ENCODE measurements around the gene SLC38A11.

Gene SLC38A11

GRCh38 chr2:164913640-164914350, 41.5 kb downstream of the SLC38A11 start:
- peak; percentile 10 for DNase-seq

- no peak for DNase-seq
Measured at GRCh38 chr2:164913011-164913410, 42.3 kb downstream of the SLC38A11 start.

- no peak for DNase-seq
Measured at GRCh38 chr2:164911832-164912231, 43.5 kb downstream of the SLC38A11 start.

DNA sequence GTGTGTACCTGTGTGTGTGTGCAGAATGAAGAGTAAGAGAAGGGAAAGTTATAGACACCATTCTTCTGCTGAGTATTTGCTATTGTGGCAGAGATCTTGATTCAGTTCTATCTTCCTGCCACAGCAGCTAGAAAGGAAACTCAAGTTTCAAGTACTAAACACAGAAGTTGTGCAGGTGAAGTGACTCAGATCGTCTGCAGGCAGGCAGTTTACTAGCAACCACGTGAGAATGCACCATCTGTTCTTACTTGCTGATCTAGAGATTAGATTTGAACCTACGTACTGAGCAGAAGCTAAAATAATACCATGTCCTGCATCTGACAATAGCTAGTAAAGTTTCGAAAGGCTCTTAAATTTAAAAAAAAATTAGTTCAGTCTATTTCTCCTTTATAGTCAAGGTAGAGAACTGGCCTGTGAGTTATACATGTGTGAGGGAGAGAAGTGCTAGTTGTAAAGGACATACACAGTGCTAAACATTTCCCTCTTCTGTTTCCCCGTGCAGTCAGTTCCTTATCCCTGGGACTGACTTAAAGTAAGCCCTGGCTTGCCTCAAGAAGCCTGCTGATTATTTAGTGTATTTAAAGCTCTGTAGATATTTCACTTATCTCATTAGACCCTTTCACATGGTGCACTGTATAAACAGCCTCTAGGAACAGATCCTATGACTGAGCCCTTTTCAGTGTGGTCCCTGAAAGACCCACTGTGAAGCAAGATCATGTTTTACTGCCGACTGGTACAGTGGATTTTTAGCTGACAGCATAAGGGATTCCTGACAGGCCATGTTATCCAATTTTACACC, 45.0 kb downstream of the SLC38A11 start:
- no peak for DNase-seq

DNA sequence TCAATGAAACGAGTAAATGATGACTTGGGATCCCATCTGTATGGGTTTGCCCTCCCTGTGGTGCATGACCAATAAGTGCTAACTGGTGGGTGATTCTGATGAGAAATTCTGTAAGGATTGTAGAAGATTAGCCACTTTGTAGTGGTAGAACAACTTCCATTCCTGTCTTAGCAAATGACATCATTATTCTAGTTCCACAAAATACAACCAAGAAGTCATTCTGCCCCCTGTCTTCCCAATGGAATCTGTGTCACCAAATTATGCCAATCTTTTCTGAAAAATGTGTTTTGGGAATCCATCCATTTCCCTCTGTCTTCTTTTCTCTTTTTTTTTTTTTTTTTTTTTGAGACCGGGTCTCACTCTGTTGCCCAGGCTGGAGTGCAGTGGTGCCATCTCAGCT, 48.4 kb downstream of the SLC38A11 start:
- DNase-seq, result no peak

- no peak for DNase-seq
Measured at GRCh38 chr2:164905307-164905706, 50.0 kb downstream of the SLC38A11 start.

GRCh38 chr2:164903951-164904350, 51.4 kb downstream of the SLC38A11 start:
- DNase-seq, result peak; percentile 66

GRCh38 chr2:164903204-164903603, 52.1 kb downstream of the SLC38A11 start:
- peak; percentile 14 for DNase-seq

- no peak for DNase-seq
Measured at GRCh38 chr2:164899121-164899520, 56.2 kb downstream of the SLC38A11 start.

- no peak for DNase-seq
Measured at GRCh38 chr2:164898475-164898874, 56.9 kb downstream of the SLC38A11 start.

DNA sequence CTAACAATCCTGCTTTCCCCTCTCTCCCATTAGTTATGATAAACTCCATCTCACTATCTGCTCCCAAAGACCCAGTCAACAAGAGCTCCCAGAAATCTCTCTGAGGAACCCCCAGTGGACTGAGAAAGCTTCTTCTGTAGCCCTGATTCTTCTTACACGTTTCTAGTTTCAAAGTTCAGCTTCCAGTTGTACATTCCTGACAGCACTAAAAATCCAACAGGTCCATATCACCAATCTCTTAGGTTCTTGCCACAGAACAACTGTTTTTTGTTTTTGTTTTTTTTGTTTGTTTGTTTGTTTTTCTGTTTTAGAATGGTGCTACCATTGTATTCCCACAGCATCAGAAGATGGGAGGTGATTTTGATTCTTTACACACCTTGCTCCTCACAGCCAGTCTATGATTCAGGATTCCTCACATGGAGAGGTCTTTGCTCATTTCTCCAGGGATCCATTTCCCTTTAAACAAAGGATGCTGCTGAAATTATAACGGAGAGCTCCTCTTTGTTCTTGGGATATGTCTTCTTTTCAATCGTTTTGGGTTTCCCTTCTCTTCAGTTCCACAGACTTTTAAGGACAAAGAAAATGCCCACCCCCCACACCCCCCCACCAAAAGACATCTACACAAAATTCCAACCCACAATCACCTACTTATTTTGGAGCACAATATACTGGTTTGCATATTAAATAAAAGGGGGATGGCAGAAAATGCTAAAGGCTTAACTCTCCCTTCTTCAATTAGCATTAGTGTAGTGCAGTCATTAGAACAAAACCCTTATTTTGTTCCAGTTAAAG, 57.7 kb downstream of the SLC38A11 start:
- DNase-seq, result no peak

GRCh38 chr2:164896634-164897355, 58.5 kb downstream of the SLC38A11 start:
- no peak for DNase-seq

DNA sequence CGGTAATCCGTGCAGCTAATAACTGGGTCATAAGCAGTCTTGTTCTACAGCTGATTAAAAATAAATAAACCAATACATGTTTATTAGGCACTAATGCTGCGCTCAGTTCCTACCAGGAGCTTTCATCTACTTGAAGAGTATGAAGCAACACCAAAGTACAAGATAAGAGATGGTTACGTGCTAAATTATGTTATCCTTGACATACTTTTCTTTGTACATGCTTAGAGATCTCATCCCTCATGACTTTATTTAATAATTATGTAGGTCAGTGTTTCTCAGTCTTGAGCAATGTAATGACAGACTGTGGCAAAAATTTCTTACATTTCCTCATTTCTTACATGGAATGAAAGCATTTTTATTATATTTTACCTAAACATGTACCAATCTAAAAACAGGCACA, 59.1 kb downstream of the SLC38A11 start:
- no peak for DNase-seq

GRCh38 chr2:164891460-164891859, 63.9 kb downstream of the SLC38A11 start:
- DNase-seq, result no peak

DNA sequence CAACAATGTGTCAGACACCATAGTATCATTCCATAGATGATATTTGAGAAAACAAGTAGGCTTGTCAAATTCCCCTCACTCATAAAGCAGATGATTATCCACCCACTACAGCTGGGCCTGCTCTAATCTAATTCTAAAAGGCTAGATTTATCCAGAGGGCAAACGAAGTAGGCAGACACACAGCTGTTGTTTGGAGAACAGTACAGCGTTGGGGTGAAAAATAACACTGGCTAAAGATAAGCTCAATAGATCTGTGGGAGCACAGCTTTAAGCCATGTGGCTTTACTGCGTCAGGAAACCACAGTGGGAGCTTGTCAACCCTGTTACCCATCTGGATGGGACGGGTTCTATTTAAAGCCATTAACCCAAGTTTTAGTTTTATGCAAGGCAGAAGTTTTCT, 64.8 kb downstream of the SLC38A11 start:
- no peak for DNase-seq

DNA sequence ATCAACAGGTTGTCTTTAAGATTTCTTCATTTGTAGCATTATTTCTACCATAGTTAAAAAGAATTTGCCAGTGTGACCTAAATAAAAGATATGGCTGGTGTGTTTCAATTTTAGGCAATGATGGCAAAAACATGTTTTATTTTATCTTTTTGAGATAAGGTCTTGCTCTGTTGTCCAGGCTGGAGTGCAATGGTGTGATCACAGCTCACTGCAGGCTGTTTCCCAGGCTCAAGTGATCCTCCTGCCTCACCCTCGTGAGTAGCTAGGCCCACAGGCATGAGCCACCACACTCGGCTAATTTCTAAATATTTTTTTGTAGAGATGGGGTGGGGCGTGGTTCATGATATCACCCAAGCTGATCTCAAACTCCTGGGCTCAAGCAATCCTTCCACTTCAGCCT, 66.7 kb downstream of the SLC38A11 start:
- no peak for DNase-seq

DNA sequence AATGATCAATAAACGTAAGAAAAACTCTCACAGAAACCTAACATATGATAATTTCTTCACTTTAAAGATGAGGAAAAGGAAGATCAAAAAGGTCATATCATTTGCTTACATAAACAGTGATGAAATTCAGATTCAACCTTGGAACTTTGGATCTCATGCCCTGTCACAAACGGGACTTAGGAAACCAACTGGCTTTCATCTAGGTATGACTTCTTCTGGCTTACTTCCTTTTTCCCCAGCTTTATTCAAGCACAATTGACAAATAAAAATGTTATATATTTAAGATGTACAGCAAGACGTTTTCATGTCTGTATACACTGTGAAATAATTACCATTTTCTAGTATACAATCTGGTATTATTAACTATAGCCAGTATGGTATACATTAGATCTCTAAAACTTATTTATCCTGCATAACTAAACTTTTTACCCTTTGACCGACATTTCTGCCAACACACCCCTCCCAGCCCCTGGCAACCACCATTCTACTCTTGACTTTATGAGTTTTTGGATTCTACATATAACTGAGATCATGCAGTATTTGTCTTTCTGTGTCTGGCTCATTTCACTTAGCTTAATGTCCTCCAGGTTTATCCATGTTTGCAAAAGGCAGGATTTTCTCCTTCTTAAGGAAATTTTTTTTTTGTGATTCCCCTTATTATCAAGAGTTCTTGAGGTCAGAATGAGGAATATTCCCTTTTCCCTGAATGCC, 67.7 kb downstream of the SLC38A11 start:
- DNase-seq, result no peak

DNA sequence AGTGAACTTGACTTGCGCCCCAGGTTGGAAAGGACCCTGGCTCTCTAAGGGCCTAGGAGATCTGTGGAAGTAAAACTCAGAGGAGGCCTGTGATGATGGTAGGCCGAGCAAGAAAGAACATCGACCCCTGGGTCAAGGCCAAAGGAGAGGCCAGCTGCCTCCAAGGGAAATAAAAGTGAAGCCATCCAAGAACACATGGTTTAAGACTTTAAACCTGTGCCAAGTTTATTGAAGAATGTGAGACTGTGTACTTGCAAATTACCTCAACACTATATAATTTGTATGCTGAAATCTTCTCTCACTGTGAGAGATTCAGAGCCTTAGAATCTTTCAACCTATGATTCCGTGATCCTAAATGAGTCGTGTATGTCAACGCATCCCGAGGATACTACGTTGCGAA, 73.0 kb downstream of the SLC38A11 start:
- DNase-seq, result no peak

GRCh38 chr2:164881524-164881923, 73.8 kb downstream of the SLC38A11 start:
- DNase-seq, result no peak

DNA sequence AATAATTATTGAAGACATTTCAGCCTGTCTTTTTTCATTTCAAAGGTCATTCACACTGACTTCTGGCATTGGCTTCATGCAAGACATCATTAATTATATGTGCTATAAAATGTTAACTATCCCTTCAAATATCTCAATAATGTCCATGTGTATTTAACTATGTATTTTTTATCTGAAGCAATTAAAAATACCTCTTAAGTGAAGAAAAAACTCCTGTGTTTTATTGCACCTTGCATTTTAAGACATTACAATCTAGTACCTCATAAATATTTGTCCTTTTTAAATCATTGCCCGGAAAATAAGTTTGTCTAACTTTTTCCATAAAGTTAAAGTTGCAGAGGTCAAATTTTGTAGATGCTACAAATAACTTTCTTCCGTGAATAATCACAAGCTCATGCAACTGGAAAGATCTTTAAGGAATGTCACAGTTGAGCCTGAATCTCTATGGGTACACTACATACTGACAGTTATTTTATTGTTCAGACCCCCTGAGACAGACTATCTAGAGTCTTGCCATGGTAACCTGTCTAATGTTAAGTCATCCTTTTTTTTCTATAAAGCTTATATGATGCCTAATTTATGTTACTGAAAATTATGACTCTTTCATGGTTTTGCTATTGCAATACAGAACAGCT, 75.3 kb downstream of the SLC38A11 start:
- no peak for DNase-seq

DNA sequence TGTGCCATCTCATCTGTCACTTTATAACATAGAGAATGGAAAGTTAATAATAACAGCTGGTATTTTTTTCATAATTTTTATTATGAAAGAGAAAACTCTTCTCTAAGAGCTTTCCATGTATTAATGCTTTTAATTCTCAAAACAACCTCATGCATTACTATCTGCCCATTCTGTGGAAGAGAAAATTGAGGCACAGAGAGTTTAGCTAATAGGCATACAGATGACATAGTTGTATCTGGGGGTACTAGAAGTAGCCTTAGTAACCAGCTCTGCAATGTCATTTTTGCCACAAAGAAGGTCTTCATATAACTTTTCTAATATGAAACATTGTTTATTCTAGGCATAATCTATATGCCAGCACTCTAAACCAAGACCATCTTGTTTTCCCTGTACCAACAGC, 77.4 kb downstream of the SLC38A11 start:
- DNase-seq, result no peak

DNA sequence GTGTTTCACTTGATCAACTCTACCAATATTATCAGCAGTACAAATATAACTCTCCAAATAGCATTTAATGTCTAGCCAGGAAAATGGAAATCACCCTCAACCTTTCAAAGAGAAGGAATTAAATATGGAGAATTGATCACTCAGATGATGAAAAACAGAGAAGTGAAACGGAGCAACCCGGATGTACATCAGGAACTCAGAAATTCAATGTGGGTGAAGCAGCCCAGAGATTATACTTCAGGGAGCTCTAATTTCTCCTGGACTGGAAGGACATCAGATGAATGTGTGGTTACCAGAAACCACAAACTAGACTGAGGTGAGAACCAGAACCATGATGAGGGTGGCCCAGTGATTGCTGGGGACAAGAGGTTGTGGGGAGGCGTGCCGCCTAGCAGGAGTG, 78.2 kb downstream of the SLC38A11 start:
- DNase-seq, result no peak

Measured in NCI-H1105 (cell line).